H9 (cell line): ENCODE measurements around the gene SOCS3. TPM values are rescaled to one million over a fixed set of nuclear protein-coding genes. Genes with fewer than 3 reads are reported as not detected.

Experiments used
- DNase-seq: peaks from one replicate; pipeline ENCODE4 v3.0.0-alpha.2; 2017
- H2AFZ ChIP-seq: one replicate; pipeline ENCODE4 v1.6.1; 2013; ENCODE audit warnings: mild to moderate bottlenecking, low read length, control low read depth, moderate library complexity
- H2AK5ac ChIP-seq: 2 replicates; pipeline ENCODE4 v1.6.1; 2013; ENCODE audit warnings: low read length, control low read depth, mixed read lengths; ENCODE audit not compliant: insufficient read length
- H2BK120ac ChIP-seq: one replicate; pipeline ENCODE4 v1.6.1; 2013; ENCODE audit warnings: low read depth, mild to moderate bottlenecking, low read length, control low read depth, inconsistent platforms; ENCODE audit not compliant: poor library complexity, severe bottlenecking
- H2BK12ac ChIP-seq: 2 replicates; pipeline ENCODE4 v1.6.1; 2013; ENCODE audit warnings: low read length, control low read depth, mixed read lengths, low read depth; ENCODE audit not compliant: insufficient read length
- H2BK15ac ChIP-seq: 2 replicates; pipeline ENCODE4 v1.6.1; 2013; ENCODE audit warnings: low read depth, low read length, control low read depth
- H2BK20ac ChIP-seq: one replicate; pipeline ENCODE4 v1.6.1; 2013; ENCODE audit warnings: low read depth, mild to moderate bottlenecking, low read length, control low read depth, inconsistent platforms; ENCODE audit not compliant: poor library complexity, severe bottlenecking
- H2BK5ac ChIP-seq: 2 replicates; pipeline ENCODE4 v1.6.1; 2013; ENCODE audit warnings: low read length, control low read depth, mixed read lengths; ENCODE audit not compliant: insufficient read length
- H3K14ac ChIP-seq: 2 replicates; pipeline ENCODE4 v1.6.1; 2013; ENCODE audit warnings: low read length, control low read depth; ENCODE audit not compliant: insufficient read depth
- H3K18ac ChIP-seq: 2 replicates; pipeline ENCODE4 v1.6.1; 2013; ENCODE audit warnings: low read depth, mild to moderate bottlenecking, mixed read lengths, low read length, control low read depth; ENCODE audit not compliant: insufficient read length
- H3K23ac ChIP-seq: 2 replicates; pipeline ENCODE4 v1.6.1; 2013; ENCODE audit warnings: low read length, control low read depth, mixed read lengths, low read depth; ENCODE audit not compliant: insufficient read length
- H3K23me2 ChIP-seq: 2 replicates; pipeline ENCODE4 v1.6.1; 2013; ENCODE audit warnings: low read depth, mild to moderate bottlenecking, mixed read lengths, low read length, control low read depth; ENCODE audit not compliant: insufficient read length, poor library complexity, severe bottlenecking
- H3K27ac ChIP-seq: 2 replicates; pipeline ENCODE4 v1.5.1; 2013; ENCODE audit warnings: low read length, control low read depth, mixed read lengths, low read depth; ENCODE audit not compliant: insufficient read length
- H3K27me3 ChIP-seq: 2 replicates; pipeline ENCODE4 v1.6.1; 2013; ENCODE audit warnings: low read length, control low read depth, inconsistent platforms; ENCODE audit not compliant: insufficient read depth
- H3K4ac ChIP-seq: 2 replicates; pipeline ENCODE4 v1.6.1; 2013; ENCODE audit warnings: low read depth, mild to moderate bottlenecking, control low read depth, inconsistent platforms, low read length, moderate library complexity
- H3K4me1 ChIP-seq: 2 replicates; pipeline ENCODE4 v1.6.1; 2013; ENCODE audit warnings: low read length, control low read depth, inconsistent platforms; ENCODE audit not compliant: insufficient read depth
- H3K4me2 ChIP-seq: 2 replicates; pipeline ENCODE4 v1.6.1; 2013; ENCODE audit warnings: low read length, control low read depth, mixed read lengths; ENCODE audit not compliant: insufficient read length, insufficient read depth
- H3K56ac ChIP-seq: 2 replicates; pipeline ENCODE4 v1.6.1; 2013; ENCODE audit warnings: low read depth, mild to moderate bottlenecking, mixed read lengths, low read length, control low read depth; ENCODE audit not compliant: insufficient read length
- H3K79me1 ChIP-seq: 2 replicates; pipeline ENCODE4 v1.6.1; 2013; ENCODE audit warnings: low read depth, mild to moderate bottlenecking, moderate library complexity, low read length, control low read depth, inconsistent platforms; ENCODE audit not compliant: insufficient read depth, poor library complexity, severe bottlenecking
- H3K79me2 ChIP-seq: 2 replicates; pipeline ENCODE4 v1.6.1; 2013; ENCODE audit warnings: low read length, control low read depth, inconsistent platforms; ENCODE audit not compliant: insufficient read depth
- H3K9ac ChIP-seq: 2 replicates; pipeline ENCODE4 v1.6.1; 2013; ENCODE audit warnings: low read length, control low read depth, mixed read lengths; ENCODE audit not compliant: insufficient read length; ENCODE audit errors: extremely low read depth
- H3K9me3 ChIP-seq: one replicate; pipeline ENCODE4 v1.6.1; 2013; ENCODE audit warnings: low read depth, low read length, inconsistent platforms; ENCODE audit not compliant: control insufficient read depth
- H3T11ph ChIP-seq: one replicate; pipeline ENCODE4 v1.6.1; 2013; ENCODE audit warnings: mild to moderate bottlenecking, low read length, control low read depth, inconsistent platforms
- H4K20me1 ChIP-seq: one replicate; pipeline ENCODE4 v1.6.1; 2013; ENCODE audit not compliant: control insufficient read depth, insufficient read length, insufficient read depth
- H4K5ac ChIP-seq: 2 replicates; pipeline ENCODE4 v1.6.1; 2013; ENCODE audit warnings: low read depth, mild to moderate bottlenecking, mixed read lengths, low read length, control low read depth; ENCODE audit not compliant: insufficient read length
- H4K8ac ChIP-seq: replicated peaks from 2 replicates; pipeline ENCODE4 v1.6.1; 2013; ENCODE audit warnings: low read length, control low read depth, mixed read lengths, low read depth; ENCODE audit not compliant: insufficient read length
- H4K91ac ChIP-seq: 2 replicates; pipeline ENCODE4 v1.6.1; 2013; ENCODE audit warnings: low read depth, mild to moderate bottlenecking, moderate library complexity, mixed read lengths, low read length, control low read depth; ENCODE audit not compliant: insufficient read length
- H3K27ac Mint-ChIP-seq, 3 experiments: 2 replicates in 2 of 3; 3 replicates in 1 of 3; pipeline ENCODE4 v1.8.0; 2020 to 2021; ENCODE audit warnings: mixed read lengths in 3 of 3, mild to moderate bottlenecking in 1 of 3, moderate library complexity in 1 of 3
- H3K27me3 Mint-ChIP-seq: 2 replicates; pipeline ENCODE4 v1.8.0; 2021; ENCODE audit warnings: low read depth, mild to moderate bottlenecking, moderate library complexity, mixed read lengths
- H3K36me3 Mint-ChIP-seq, 3 experiments: 2 replicates in 2 of 3; 3 replicates in 1 of 3; pipeline ENCODE4 v1.8.0; 2020 to 2021; ENCODE audit warnings: low read depth in 3 of 3, mixed read lengths in 3 of 3; ENCODE audit not compliant: insufficient read depth in 1 of 3
- H3K4me1 Mint-ChIP-seq, 2 experiments: 2 replicates each; pipeline ENCODE4 v1.8.0; 2020; ENCODE audit warnings: mixed read lengths in 2 of 2
- H3K4me3 Mint-ChIP-seq, 2 experiments: 2 replicates in 1 of 2; 3 replicates in 1 of 2; pipeline ENCODE4 v1.8.0; 2020 to 2021; ENCODE audit warnings: mild to moderate bottlenecking in 2 of 2, mixed read lengths in 2 of 2, moderate library complexity in 1 of 2
- H3K9me3 Mint-ChIP-seq, 2 experiments: 2 replicates in 1 of 2; 3 replicates in 1 of 2; pipeline ENCODE4 v1.8.0; 2020; ENCODE audit warnings: mild to moderate bottlenecking in 2 of 2, mixed read lengths in 2 of 2, moderate library complexity in 1 of 2
- CTCF ChIP-seq: fragments of 200-600 bp; sonication (generic); conservative IDR thresholded peaks from 3 replicates; pipeline ENCODE4 v1.8.0; 2021; ENCODE audit warnings: antibody characterized with exemption, mild to moderate bottlenecking
- WGBS: extraction: QIAGEN DNeasy Blood & Tissue Kit; methylation state at CpG from one replicate; pipeline ENCODE4 v1.1.7; 2013; ENCODE audit warnings: missing lambda C conversion rate, low lambda C conversion rate, mixed read lengths; ENCODE audit not compliant: insufficient read length; ENCODE audit errors: extremely low coverage; 5-methylcytosine and 5-hydroxymethylcytosine counted together
- total RNA-seq: library from RNA; stranded (reverse); gene quantifications from 2 replicates; pipeline ENCODE4 v1.2.1, GENCODE V29; 2021

SOCS3 gene
- total RNA-seq, 1 experiment from 2014 or later = 9.5 TPM

GRCh38 chr17:78393575-78393974 lies 33.7 kb upstream of the SOCS3 start:
- Histone ChIP-seq H3K4me2 (no peak overlapping the region), H4K20me1 (no peaks in the 10 kb centered on the region), H2BK5ac (no peak overlapping the region), H2BK120ac (no peak overlapping the region), H3K18ac (no peak overlapping the region), H3K79me1 (peaks cover 9% of the 10 kb centered on the region), H4K5ac (no peak overlapping the region), H4K8ac (no peak overlapping the region), H3K56ac (no peak overlapping the region), H2AK5ac (no peak overlapping the region), H3K4me1 (0 out of 2 replicates have a peak, but pooled peaks cover 5% of the 10 kb centered on the region), H2BK20ac (no peak overlapping the region), H3K23ac (no peak overlapping the region), H2AFZ (no peak overlapping the region), H3K27ac (no peak overlapping the region), H3K79me2 (peaks cover 27% of the 10 kb centered on the region; the same call in 1 of the 2 replicates), H3K27me3 (no peaks in the 10 kb centered on the region), H3K14ac (no peak overlapping the region), H2BK15ac (no peak overlapping the region), H3K23me2 (no peaks in the 10 kb centered on the region), H3K4ac (no peak overlapping the region), H3T11ph (no peak overlapping the region), H3K9ac (no peak overlapping the region), H2BK12ac (no peak overlapping the region), H4K91ac (no peak overlapping the region), H3K9me3 (no peaks in the 10 kb centered on the region)
- Mint-ChIP-seq H3K27ac (peak overlapping the region in 2 of 3 experiments; percentile 62 to 91; a peak in 4 of 7 replicates), H3K36me3 (peaks cover 26 to 60% (median 54%) of the 10 kb centered on the region in 3 experiments; a peak in 6 of 7 replicates), H3K4me3 (no peak overlapping the region), H3K27me3 (no peaks in the 10 kb centered on the region), H3K4me1 (peaks cover 12 to 16% of the 10 kb centered on the region in 2 experiments), H3K9me3 (no peaks in the 10 kb centered on the region)
- TF ChIP-seq CTCF = no peak
- DNase-seq = no peak
- no CpG with 5 or more reads among the region's 4 CpGs for WGBS
